Fibroblast of skin of back (primary cell): ENCODE measurements around the gene CHURC1.

Experiments
- DNase-seq: peaks from one replicate; pipeline ENCODE4 v3.0.0-alpha.2; 2013

CHURC1 gene

GRCh38 chr14:64938972-64939816 is 24.9 kb downstream of the CHURC1 start:
- DNase-seq, result no peak

- no peak for DNase-seq
Observed at GRCh38 chr14:64939817-64940190, 25.5 kb downstream of the CHURC1 start.

GRCh38 chr14:64940336-64940910 is 26.2 kb downstream of the CHURC1 start:
- DNase-seq, result no peak

DNA sequence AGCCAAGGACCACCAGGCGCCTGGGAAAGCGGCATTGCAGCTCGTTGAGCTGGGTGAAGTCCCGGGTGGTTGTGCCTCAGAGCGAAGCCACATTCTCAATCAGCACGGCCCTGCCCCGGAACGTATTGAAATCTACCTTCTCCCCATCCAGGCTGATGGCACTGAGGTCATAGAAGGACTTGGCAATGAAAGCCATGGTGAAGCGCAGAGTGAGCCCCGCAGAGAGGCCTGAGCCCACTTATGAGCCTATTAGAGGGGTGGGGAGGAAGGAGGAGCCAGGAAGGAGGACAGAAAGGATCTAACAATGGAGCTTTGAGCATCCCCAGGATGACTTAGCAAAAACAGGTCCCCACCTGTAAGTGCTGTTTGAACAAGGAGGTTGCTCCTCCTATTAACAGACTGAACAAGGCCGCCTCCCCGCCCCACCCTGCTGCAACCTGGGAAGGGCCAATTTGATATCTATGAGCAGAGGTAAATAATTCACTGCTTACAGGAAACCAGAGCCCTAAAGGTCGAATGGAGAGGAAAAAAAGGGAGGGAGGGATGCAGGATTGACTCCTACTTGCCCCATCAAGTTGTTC is 28.4 kb downstream of the CHURC1 start, which contains the start of gene GPX2:
TSS of gene GPX2 (minus strand) at position 215 of the 581 bp plus-strand sequence. CDS start at position 196, 19 bp downstream.
- DNase-seq, result no peak

- no peak for DNase-seq
Observed at GRCh38 chr14:64943556-64943955, 29.3 kb downstream of the CHURC1 start.

- no peak for DNase-seq
Observed at GRCh38 chr14:64944041-64944440, 29.8 kb downstream of the CHURC1 start.

- DNase-seq, result no peak
Observed at GRCh38 chr14:64944861-64945260, 30.6 kb downstream of the CHURC1 start.

DNA sequence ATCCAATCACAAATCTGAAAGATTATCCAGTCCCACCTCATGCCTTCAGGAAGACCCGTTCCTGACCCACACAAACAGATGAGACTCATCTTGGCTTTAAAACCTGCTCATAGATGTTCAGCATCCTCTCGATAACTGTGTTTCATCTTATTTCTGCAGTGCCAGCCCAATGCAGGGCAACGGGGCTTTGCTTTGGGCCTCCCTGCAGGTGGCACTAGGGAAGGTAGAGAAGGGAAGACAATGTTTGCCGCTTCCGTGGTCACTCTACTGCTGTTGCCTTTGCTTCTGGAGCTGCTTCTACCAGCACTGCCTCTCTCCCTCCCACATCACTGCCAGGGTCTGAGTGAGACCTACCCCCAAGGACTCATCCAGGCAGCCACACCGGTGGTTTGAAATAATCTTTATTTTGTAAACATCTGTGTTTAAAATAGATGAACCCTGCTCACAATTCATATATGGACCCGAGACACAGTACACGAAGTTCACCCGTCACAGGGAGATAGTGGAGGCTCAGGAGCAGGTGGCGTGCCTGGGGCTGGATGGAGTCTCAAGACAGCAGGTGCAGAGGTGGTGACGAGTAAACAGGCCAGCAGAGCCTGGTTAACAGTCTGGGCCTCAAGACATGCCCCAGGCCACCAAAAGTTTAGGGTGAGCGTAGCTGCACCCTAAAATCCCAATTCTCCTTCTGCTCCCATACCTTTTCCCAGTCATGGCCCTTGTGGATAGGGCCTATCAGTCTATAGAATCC is 31.4 kb downstream of the CHURC1 start:
- no peak for DNase-seq

DNA sequence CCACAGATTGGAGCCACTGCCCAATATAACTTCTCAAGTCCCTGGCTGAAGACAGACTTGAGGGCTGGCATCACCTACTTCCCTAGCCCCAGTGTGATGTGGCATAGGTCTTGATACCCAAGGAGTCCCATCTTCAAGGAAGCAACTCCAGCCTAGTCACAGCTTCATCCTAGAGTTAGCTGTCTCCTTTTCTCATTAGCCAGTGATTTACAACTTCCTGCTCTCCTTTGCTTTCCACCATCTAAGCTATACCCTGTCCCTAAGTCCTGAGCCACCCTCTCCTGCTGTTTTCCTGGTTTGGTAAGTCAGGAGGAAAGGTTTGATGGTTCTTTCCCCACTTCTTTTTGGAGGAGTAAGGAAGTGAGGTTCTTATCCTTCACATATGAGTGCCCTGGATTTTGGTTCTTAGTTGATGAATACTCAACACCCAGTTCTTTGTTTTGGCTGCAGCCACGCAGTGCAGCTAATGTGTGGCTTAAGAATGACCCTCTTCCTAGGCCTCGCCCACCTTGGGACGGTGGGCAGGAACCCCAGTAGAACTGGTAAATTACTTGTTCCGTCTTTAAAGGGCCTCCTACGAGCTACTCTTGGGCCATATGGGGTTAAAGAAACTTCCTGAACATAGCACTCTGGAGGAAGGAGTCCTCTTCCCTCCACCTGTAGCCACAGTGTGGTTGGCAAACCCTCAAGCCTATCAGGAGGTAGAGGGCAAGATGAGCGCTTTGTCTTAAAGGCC is 32.2 kb downstream of the CHURC1 start:
- no peak for DNase-seq

DNA sequence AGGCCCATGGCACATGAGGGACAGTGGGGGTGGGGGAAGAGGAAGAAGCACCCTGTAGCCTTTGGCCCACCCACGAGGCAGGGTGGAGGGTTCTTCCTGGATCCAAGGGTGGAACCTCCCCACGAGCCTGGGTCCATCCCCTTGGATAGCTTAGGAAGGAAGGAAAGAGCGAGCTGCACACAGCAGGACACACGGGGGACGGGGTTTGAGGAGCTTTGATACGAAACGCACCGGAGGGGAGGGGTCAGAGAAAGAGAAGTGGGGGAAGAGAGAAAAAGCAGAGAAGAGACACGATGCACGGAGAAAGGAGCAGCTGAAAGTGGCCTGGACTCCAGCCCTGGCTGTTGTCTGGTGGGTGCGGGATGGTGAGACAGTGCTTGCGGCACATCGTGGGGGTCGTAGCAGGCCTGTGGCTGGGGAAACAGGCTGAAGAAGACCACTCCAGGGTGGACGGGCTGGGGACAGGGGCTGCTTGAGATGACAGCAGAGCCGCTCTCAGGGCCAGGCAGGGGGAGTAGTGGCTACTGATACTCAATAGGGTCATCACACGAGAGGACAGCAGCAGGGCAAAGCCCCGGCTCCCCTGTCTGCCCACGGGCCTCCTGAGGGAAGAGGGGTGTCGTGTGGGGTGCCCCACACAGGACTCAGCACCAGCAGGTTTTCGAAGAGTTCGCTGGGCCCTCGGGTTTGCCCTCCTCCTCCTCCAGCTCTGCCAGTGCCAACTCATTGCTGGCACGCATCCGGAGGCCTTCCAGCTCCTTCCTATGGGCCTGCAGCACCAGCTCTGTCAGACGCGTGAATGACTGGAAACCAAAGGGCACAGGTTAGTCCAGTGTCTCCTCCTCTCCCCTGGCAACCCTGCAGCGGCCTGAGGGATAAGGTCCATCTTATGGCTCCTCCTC is 33.7 kb downstream of the CHURC1 start:
- DNase-seq, result no peak

DNA sequence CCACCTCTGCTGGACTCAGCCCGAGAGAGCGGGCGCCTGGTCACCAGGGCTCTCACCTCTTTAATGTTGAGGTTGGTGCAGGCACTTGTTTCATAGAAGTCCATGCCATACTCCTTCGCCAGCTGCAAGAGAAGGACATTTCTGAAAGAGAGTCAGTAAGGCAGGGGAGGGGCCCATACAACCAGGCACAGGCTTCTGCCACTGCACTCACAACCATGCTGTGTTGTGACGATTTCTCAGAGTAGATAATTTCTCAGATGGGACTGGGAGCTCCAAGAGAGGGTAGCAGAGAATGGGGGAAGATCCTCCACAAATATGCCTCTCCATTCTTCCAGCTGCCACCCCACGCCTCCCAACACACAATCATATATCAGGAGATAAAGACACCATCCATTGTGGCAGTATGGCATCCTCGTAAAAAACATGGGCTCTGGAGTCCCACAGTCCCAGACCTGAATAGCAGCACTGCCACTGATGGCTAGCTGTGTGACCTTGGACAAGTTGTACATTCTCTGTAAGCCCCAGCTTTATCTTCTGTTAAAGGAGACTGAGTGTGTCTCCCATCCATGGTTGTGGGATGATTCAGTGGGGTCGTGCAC is 34.5 kb downstream of the CHURC1 start:
- DNase-seq, result no peak

DNA sequence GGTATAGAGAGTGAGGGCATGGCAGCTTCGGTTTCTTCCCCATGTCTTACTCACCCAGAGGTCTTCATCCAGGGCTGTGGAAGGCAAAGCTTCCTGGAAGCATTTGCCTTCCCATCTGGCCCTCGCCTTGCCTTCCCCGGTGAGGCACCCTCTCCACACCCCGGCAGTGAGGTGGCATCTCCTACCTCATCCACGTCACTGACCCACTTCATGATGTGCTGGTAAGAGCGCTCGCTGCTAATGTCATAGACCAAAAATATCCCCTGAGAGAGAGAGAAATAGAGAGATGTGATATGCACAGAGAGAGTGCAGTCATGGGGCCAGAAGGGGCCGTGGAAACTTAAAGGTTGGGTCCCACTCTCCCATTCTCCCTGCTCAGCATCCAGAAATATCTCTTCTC is 36.6 kb downstream of the CHURC1 start:
- no peak for DNase-seq

- DNase-seq, result no peak
Observed at GRCh38 chr14:64951291-64951690, 37.0 kb downstream of the CHURC1 start.

GRCh38 chr14:64951724-64952123 is 37.5 kb downstream of the CHURC1 start:
- DNase-seq, result no peak

- DNase-seq, result no peak
Observed at GRCh38 chr14:64952598-64953309, 38.5 kb downstream of the CHURC1 start.

DNA sequence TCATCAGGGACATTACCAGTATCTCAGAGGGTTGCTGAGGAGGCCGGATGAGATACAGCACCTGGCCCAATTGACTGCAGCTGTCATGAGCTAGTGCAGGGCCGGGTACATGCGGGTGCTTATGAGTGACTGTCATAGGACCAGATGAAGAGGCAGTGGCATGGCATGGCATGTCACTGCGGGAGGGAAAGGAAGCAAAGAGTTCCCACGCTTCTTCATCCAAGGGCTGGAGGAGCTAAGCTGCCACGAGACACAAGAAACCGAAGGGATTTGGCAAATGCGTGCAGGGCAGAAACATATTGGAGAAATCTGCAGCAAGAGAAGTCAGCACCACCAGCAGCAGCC is 39.0 kb downstream of the CHURC1 start:
- no peak for DNase-seq

DNA sequence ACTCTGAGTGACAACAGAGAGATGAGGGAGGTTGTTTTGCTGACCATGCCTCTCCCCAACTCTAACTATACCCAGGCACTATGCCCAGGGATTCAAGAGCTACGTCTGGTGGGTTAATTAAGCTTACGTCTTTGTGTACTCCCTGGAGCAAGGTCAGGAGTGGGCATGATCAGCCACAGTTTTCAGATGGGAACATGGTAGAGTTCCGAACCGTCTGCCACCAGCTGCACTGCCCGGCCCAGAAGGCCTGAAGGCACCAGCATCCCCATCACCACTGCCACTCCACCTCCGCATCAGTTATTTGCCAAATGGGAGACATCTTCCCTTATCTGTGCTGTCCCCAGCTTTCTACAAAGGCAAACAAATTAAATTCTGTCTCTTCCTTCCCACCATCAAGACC is 39.4 kb downstream of the CHURC1 start:
- DNase-seq, result no peak

- no peak for DNase-seq
Observed at GRCh38 chr14:64954491-64955240, 40.4 kb downstream of the CHURC1 start.

DNA sequence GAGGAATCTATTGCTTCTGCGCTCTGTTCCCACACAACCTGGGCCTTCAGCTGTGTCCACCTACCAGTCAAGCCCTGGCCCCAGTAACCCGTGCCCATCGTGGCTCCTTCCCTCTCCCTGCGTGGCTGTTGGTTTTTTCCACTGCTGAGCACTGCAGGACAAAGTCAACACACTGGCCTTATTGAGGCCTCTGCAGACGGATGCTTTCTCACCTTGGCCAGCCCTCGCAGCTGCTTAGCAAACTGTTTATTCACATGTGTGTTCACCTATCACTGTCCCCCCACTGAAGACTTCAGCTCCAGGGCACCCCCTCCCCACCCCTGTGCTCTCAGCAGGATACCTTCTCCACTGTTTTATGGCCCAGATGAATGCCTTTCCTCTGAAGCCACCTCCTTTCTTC is 41.0 kb downstream of the CHURC1 start:
- DNase-seq, result no peak
